HG03457 (cell line): ENCODE data around the gene INSIG2.
"Not testable (repeated sequence)": the region's sequence is repeated elsewhere in the genome, so short reads cannot be mapped to it uniquely, and the experiment has no call there.

Source experiments
- ATAC-seq: cut with Tn5 transposase; IDR thresholded peaks from one replicate; pipeline ENCODE4 v1.9.1; 2021; ENCODE audit warnings: moderate number of reproducible peaks; ENCODE audit not compliant: unreplicated experiment

Gene INSIG2

GRCh38 chr2:118059919-118060478 lies 28.3 kb upstream of the INSIG2 start:
- ATAC-seq: no peak

DNA sequence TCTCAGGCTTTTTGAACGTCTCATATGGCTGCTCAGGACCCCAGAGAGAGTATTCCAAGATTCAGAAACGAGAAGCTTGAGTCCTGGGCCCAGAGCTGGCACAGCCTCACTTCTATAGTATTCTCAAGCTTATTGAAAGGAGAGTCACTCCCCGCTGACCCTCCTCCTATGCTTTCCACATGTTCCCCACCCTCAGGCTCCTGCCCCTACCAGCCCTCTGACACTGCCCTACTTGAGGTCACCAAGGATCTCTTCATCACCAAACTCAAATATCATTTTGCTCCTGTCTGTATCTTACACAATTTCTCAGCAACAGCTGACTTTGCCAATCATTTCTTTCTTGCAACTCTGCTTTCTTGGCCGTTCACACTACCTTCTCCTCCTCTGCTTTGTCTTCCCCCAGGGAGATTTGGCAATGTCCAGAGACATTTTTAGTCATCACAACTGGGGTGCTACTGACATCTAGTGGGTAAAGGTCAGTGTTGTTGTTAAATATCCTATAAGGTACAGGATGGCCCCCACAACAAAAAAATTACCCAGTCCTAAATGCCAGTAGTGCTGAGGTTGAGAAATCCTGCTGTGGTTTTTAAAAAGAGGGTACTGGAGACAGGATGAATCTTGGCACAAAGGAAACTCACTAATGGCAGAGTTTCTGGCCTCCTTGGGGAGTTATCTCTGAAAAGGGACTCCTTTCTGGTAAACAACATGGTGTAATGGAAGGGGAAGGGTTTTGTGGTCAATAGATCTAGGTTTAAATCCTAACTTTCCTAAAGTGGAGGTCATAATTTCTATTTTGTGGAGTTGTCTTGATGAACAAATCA lies 26.9 kb upstream of the INSIG2 start:
- peak; percentile 65 for ATAC-seq

DNA sequence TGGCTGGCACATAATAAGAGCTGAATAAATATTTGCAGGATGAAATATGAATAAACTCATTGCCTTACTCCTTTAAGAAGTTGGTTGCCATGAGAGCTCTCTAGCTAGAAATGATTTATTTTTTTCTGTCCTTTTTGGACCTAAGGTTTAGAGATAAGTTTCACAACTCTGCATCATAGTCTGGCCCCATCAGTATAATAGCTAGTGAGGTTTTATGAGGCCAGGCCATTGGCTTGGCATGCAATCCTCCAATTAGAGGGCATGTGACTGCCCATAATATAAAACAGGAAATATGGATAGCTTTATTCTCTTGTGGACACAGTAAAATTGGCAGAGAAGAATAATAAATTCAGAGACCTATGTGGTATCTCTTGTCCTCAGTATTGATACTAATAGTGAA lies 26.2 kb upstream of the INSIG2 start:
- no peak for ATAC-seq

- no peak for ATAC-seq
Measured at GRCh38 chr2:118062669-118063068, 25.6 kb upstream of the INSIG2 start.

DNA sequence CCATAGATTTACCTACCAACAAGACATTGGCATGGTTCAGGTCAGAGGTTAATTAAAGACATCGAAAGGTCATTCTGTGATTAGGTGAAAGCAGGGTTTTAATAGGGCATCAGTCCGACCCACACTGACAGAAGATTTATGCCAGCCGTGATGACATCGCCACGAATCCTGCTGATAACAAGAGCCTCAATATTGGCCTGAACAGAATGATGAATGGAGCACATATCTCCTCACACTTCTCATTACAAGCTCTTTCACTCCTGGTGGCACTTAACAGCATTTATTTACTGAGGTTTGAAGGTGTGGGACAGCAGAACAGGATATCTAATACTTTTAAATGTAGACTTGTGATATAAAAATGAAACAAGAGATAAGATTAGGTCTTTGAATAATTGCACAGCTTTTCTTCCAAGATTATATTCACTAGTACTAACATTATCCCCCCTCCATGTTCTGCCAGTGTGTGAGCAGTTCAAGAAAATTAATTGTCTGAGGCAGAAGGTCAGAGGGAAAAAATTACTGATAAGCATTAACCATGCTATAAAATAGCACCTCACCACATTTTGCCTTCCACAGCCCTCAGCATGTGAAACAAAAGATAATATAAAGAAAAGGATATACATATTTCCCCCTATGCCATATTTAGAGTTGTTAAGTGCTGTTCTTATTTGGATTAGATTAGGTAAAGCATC lies 23.1 kb upstream of the INSIG2 start:
- no peak for ATAC-seq

- ATAC-seq: no peak
Measured at GRCh38 chr2:118065921-118066511, 22.3 kb upstream of the INSIG2 start.

GRCh38 chr2:118077636-118078247 lies 10.5 kb upstream of the INSIG2 start:
- ATAC-seq: no peak

DNA sequence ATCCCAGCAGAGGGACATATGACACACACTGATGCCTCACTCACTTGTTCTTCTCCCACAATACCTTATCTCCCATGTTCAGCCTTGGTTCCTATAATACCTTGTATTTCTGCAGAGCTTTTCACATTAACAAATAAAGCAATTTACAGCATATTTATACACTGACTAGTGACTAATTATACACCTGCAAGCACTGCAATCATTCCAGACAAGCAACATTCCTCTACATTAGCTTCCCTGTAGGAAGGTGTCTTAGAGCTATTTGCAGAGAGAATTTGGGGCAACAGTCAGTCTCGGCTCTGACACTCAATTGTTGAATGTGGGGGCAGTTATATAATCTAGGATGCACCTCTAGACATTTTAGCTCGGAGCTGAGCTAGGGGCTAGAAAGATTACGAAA lies 9.5 kb upstream of the INSIG2 start:
- ATAC-seq: no peak

- ATAC-seq: no peak
Measured at GRCh38 chr2:118084491-118085089, 3.7 kb upstream of the INSIG2 start.

DNA sequence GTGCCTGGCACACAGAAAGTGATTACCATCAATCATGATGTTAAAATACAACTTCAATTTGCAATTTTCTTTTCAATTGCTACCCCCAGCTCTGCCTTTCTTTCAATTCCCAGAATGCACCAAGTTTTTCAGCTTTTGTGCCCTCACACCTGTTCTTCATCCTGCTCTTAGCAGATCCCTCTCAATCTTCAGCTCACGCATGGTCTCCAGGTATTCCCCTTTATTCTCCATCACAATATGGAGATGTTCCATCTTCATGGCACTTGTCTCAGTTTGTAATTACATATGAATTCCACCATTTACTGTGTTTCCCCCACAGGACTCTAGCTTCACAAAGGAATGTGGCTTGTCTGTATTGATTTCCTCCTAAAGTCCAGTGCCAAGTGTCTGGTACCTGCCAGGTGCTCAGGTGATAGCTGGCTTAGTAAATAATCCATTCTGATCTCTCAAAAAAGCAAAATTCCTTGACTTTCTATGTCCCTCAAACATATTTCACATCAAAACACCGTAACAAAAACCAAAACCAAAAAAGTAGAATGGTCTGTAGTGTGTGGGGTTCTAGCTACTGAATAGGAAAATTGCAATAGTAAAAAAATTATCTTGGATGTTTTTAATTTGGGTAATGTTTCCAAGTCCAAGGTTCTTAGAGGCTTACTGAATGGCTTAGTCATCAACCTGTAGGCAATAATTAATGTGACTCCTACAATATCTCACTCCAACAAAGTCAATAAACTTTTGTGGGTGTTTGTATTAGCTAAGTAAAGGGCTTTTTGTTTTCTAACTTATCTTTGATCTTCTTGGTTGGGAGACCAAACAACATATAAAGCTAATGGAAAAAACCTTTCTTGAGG lies 2.9 kb upstream of the INSIG2 start:
- no peak for ATAC-seq

GRCh38 chr2:118086024-118086633 lies 2.1 kb upstream of the INSIG2 start:
- ATAC-seq: no peak

- peak; percentile 36 for ATAC-seq
Measured at GRCh38 chr2:118089139-118089800, 999 bp downstream of the INSIG2 start.

GRCh38 chr2:118090387-118091139 lies 2.3 kb downstream of the INSIG2 start:
- ATAC-seq: no peak

DNA sequence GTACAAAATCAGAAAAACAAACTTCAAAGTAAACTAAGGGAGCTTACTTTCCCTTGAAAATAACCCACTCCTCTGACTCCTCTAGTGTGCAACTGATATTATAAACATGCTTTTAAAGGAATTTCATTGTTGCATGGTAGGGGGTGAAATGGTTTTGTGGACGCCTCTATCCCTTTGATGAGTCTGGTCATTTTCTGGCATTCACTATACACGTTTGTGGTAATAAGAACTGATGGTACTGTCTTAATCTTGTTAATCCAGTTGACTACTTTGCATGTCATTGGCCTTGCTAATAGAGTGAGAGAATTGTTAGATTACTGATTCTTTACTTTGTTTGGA lies 2.8 kb downstream of the INSIG2 start:
- ATAC-seq: no peak

- ATAC-seq: no peak
Measured at GRCh38 chr2:118091631-118092030, 3.4 kb downstream of the INSIG2 start.

DNA sequence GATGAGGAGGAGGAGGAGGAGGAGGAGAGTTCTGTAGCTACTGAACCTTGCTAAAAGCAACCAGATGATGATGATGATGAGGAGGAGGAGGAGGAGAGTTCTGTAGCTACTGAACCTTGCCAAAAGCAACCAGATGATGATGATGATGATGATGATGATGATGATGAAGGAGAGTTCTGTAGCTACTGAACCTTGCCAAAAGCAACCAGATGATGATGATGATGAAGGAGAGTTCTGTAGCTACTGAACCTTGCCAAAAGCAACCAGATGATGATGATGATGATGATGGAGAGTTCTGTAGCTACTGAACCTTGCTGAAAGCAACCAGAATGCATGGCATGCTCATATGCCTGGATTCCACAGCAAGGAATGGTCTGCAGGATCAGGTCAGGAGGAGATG lies 5.8 kb downstream of the INSIG2 start:
- not testable (repeated sequence) for ATAC-seq

- no peak for ATAC-seq
Measured at GRCh38 chr2:118094503-118094902, 6.2 kb downstream of the INSIG2 start.

DNA sequence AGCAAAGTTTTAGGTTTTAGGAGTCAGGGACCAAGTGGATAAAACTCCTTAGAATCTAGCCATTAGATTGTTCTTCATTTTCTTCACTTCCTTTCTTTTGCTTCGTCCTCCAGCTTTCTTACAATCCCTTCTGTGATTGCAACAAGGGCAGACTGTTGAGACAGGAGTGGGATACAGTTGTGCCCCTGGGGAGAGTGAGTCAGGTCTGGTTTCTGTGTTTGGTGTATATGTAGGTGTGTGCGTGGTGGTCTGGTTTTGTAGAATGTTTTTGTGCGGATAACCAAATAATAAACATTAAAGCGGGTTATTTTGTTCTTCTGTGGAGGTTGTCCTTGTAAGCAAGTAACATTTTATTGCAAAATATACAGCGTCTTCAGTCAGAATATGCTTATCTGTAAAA lies 7.3 kb downstream of the INSIG2 start:
- ATAC-seq: no peak
